Esophagus squamous epithelium (tissue), 4 donors: ENCODE measurements around the gene GPX8.

Source experiments
- POLR2A ChIP-seq, 4 donors: fragments of 450-650 bp; IDR thresholded peaks; one replicate each; pipeline ENCODE4 v1.6.1; 2017; ENCODE audit warnings: antibody characterized with exemption in 4 of 4, mild to moderate bottlenecking in 4 of 4, moderate library complexity in 3 of 4
- TF ChIP-seq, protein P1 (sequence below), 6 experiments: fragments of 450-650 bp in 4 of 6; fragments of 200-600 bp in 2 of 6; sonication (generic) in 2 of 6; IDR thresholded peaks; one replicate each; pipeline ENCODE4 v1.5.1; 2016 to 2019; ENCODE audit warnings: antibody characterized with exemption in 6 of 6, mild to moderate bottlenecking in 4 of 6, moderate library complexity in 4 of 6

DNA sequence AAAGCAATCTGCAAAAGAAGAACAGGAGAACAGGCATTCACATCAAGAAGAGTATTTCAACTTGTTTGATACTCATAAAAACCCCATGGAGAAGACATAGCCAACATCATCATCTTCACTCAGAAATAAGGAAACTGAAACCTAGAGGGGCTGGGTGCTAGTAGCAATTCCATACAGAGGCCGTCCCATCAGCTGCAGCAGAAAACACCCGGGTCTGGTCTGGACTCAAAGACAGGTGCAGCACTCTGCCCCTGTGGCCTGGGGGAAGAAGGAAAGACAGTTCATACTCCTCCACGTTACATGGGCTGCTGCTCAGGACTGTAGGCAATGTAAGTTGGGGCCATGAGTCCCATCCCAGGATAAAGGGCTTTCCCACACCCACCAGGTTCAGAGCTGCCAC is 45.9 kb upstream of the GPX8 start:
- TF ChIP-seq, protein P1, sequence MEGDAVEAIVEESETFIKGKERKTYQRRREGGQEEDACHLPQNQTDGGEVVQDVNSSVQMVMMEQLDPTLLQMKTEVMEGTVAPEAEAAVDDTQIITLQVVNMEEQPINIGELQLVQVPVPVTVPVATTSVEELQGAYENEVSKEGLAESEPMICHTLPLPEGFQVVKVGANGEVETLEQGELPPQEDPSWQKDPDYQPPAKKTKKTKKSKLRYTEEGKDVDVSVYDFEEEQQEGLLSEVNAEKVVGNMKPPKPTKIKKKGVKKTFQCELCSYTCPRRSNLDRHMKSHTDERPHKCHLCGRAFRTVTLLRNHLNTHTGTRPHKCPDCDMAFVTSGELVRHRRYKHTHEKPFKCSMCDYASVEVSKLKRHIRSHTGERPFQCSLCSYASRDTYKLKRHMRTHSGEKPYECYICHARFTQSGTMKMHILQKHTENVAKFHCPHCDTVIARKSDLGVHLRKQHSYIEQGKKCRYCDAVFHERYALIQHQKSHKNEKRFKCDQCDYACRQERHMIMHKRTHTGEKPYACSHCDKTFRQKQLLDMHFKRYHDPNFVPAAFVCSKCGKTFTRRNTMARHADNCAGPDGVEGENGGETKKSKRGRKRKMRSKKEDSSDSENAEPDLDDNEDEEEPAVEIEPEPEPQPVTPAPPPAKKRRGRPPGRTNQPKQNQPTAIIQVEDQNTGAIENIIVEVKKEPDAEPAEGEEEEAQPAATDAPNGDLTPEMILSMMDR (IDR thresholded peaks at IDR 0.05): no peak
- no peak for TF ChIP-seq POLR2A (IDR thresholded peaks at IDR 0.05)
